Osteoblast (primary cell): ENCODE measurements around the gene AMPH. TPM values are rescaled to one million over a fixed set of nuclear protein-coding genes. Genes with fewer than 3 reads are reported as not detected.

ENCODE experiments used
- DNase-seq: peaks from one replicate; pipeline ENCODE4 v3.0.0; 2011; ENCODE audit warnings: low spot score, mixed read lengths; ENCODE audit not compliant: insufficient read length; ENCODE audit errors: missing footprints
- H2AFZ ChIP-seq: 2 replicates; pipeline ENCODE4 v1.6.0; 2011; ENCODE audit warnings: mild to moderate bottlenecking, low read length
- H3K27ac ChIP-seq: 2 replicates; pipeline ENCODE4 v1.5.1; 2011; ENCODE audit warnings: mild to moderate bottlenecking, low read depth, low read length, moderate library complexity
- H3K27me3 ChIP-seq: 2 replicates; pipeline ENCODE4 v1.6.0; 2012; ENCODE audit warnings: mild to moderate bottlenecking, control low read depth, inconsistent platforms, low read length, moderate library complexity; ENCODE audit not compliant: insufficient read depth
- H3K36me3 ChIP-seq: 2 replicates; pipeline ENCODE4 v1.5.1; 2011; ENCODE audit warnings: mild to moderate bottlenecking, low read length, control low read depth, moderate library complexity; ENCODE audit not compliant: insufficient read depth
- H3K4me1 ChIP-seq: 2 replicates; pipeline ENCODE4 v1.5.1; 2011; ENCODE audit warnings: mild to moderate bottlenecking, low read length, control low read depth, moderate library complexity; ENCODE audit not compliant: insufficient read depth
- H3K4me2 ChIP-seq: 2 replicates; pipeline ENCODE4 v1.6.0; 2011; ENCODE audit warnings: mild to moderate bottlenecking, low read length; ENCODE audit not compliant: insufficient read depth
- H3K4me3 ChIP-seq: fragments of 200-600 bp; sonication (generic); 3 replicates; pipeline ENCODE4 v1.5.1; 2012; ENCODE audit warnings: mild to moderate bottlenecking, low read length, inconsistent platforms; ENCODE audit not compliant: insufficient read depth
- H3K79me2 ChIP-seq: 2 replicates; pipeline ENCODE4 v1.6.0; 2012; ENCODE audit warnings: mild to moderate bottlenecking, low read length, control low read depth, inconsistent platforms; ENCODE audit not compliant: insufficient read depth
- H3K9me3 ChIP-seq: 2 replicates; pipeline ENCODE4 v1.5.1; 2011; ENCODE audit warnings: low read depth, low read length, control low read depth
- H4K20me1 ChIP-seq: 2 replicates; pipeline ENCODE4 v1.6.0; 2012; ENCODE audit warnings: mild to moderate bottlenecking, low read length, control low read depth; ENCODE audit not compliant: insufficient read depth
- CTCF ChIP-seq: IDR thresholded peaks from 2 replicates; pipeline ENCODE4 v1.5.1; 2011; ENCODE audit warnings: mild to moderate bottlenecking, low read depth, low read length, moderate library complexity; ENCODE audit errors: extremely low read depth
- total RNA-seq: library from RNA; depleted of rRNA; stranded (reverse); fragments of >200 nt; gene quantifications from 2 replicates; pipeline ENCODE4 v1.2.3, GENCODE V29; 2012

The AMPH gene
- total RNA-seq, 1 donor: 1.1 TPM

GRCh38 chr7:38548605-38549004 lies 82.6 kb downstream of the AMPH start:
- Histone ChIP-seq H4K20me1 (no peaks in the 10 kb centered on the region), H3K4me3 (no peak overlapping the region), H3K9me3 (no peaks in the 10 kb centered on the region), H3K36me3 (no peaks in the 10 kb centered on the region), H3K79me2 (no peaks in the 10 kb centered on the region), H3K27me3 (no peaks in the 10 kb centered on the region), H3K4me2 (no peak overlapping the region), H3K27ac (no peak overlapping the region), H2AFZ (no peak overlapping the region), H3K4me1 (no peaks in the 10 kb centered on the region)
- no peak for TF ChIP-seq CTCF
- no peak for DNase-seq

- Histone ChIP-seq H3K27ac (no peak overlapping the region), H3K27me3 (no peaks in the 10 kb centered on the region), H3K79me2 (no peaks in the 10 kb centered on the region), H2AFZ (no peak overlapping the region), H4K20me1 (no peaks in the 10 kb centered on the region), H3K4me1 (no peaks in the 10 kb centered on the region), H3K4me2 (no peak overlapping the region), H3K36me3 (no peaks in the 10 kb centered on the region), H3K9me3 (no peaks in the 10 kb centered on the region), H3K4me3 (no peak overlapping the region)
- DNase-seq: no peak
- TF ChIP-seq CTCF: no peak
These were observed 84.4 kb downstream of the AMPH start for GRCh38 chr7:38546763-38547162.

- no peaks in the 10 kb centered on the region for H3K4me1 ChIP-seq
- no peak for TF ChIP-seq CTCF
- H3K27ac ChIP-seq: no peak overlapping the region
- no peaks in the 10 kb centered on the region for H4K20me1 ChIP-seq
- no peaks in the 10 kb centered on the region for H3K27me3 ChIP-seq
- H3K4me2 ChIP-seq: no peak overlapping the region
- no peaks in the 10 kb centered on the region for H3K9me3 ChIP-seq
- H3K36me3 ChIP-seq: no peaks in the 10 kb centered on the region
- no peaks in the 10 kb centered on the region for H3K79me2 ChIP-seq
- DNase-seq: no peak
- H2AFZ ChIP-seq: no peak overlapping the region
- no peak overlapping the region for H3K4me3 ChIP-seq
These were observed 85.2 kb downstream of the AMPH start for GRCh38 chr7:38545977-38546376.

DNA sequence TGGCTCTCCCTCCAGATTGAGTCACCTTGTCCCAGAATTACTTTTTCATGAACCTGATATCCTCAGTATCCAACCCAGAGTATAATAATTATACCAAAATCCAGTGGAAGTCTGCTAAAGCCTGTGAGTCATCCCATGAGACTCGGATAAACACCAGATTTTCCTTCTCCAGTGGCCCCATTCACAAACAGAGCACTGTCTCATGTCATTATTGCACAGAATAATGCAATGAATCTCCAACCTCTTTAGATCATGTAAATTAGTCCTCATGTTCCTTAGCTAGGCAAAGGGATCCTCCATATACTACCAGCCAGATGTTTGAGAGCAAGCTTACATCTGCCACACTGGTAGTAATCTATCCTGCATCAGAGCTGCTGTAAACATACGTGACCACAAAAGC lies 89.0 kb downstream of the AMPH start:
- H3K27ac ChIP-seq: no peak overlapping the region
- no peak overlapping the region for H3K4me2 ChIP-seq
- H3K9me3 ChIP-seq: no peaks in the 10 kb centered on the region
- no peak for TF ChIP-seq CTCF
- H2AFZ ChIP-seq: no peak overlapping the region
- no peaks in the 10 kb centered on the region for H3K36me3 ChIP-seq
- H3K27me3 ChIP-seq: no peaks in the 10 kb centered on the region
- H3K79me2 ChIP-seq: no peaks in the 10 kb centered on the region
- no peaks in the 10 kb centered on the region for H4K20me1 ChIP-seq
- H3K4me1 ChIP-seq: no peaks in the 10 kb centered on the region
- no peak for DNase-seq
- no peak overlapping the region for H3K4me3 ChIP-seq
